ENCODE measurements around the gene MYH6.
"Not testable (repeated sequence)": the region's sequence is repeated elsewhere in the genome, so short reads cannot be mapped to it uniquely, and the experiment has no call there.

MYH6 gene

DNA sequence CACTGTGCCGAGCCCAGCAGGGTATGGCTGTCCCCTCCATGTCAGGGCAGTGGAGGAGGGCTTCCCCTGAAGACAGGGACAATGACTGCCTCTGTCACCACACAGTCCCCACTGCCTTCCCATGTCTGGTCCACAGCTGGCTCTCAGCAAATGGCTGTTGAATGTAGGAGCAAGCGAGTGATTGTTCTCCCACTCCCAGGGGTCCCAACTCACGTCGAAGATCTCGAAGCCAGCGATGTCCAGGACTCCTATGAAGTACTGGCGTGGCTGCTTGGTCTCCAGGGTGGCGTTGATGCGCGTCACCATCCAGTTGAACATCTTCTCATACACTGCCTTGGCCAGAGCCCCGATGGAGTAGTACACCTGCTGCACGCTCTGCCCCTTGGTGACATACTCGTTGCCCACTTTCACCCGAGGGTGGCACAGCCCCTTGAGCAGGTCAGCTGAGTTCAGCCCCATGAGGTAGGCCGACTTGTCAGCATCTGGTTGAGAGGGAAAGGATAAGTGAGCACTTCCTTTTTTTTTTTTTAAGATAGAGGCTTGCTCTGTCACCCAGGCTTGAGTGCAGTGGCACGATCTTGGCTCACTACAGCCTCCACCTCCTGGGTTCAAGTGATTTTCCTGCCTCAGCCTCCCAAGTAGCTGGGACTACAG lies 7.5 kb downstream of the MYH6 start:
- H3K27ac ChIP-seq (ENCODE audit: low read length); H3K4me3 ChIP-seq (ENCODE audit: low read length); H3K9me3 ChIP-seq (ENCODE audit: insufficient read depth, low read depth, low read length); H3K9ac ChIP-seq (ENCODE audit: low read depth, low read length); H3K36me3 ChIP-seq (ENCODE audit: insufficient read depth, low read depth, low read length); H3K4me1 ChIP-seq (ENCODE audit: insufficient read depth, low read length): not testable (repeated sequence)
- H3K27me3 ChIP-seq (ENCODE audit: insufficient read depth, low read length): peaks cover 28% of the 10 kb centered on the region; the same call in 1 of the 2 replicates

GRCh38 chr14:23399591-23399990 lies 8.5 kb downstream of the MYH6 start:
- H3K9ac ChIP-seq (ENCODE audit: low read depth, low read length): no peak overlapping the region
- no peak overlapping the region for H3K27ac ChIP-seq (ENCODE audit: low read length)
- no peaks in the 10 kb centered on the region for H3K4me1 ChIP-seq (ENCODE audit: insufficient read depth, low read length)
- no peaks in the 10 kb centered on the region for H3K9me3 ChIP-seq (ENCODE audit: insufficient read depth, low read depth, low read length)
- peaks cover 28% of the 10 kb centered on the region; the same call in 1 of the 2 replicates for H3K27me3 ChIP-seq (ENCODE audit: insufficient read depth, low read length)
- H3K4me3 ChIP-seq (ENCODE audit: low read length): no peak overlapping the region
- no peaks in the 10 kb centered on the region for H3K36me3 ChIP-seq (ENCODE audit: insufficient read depth, low read depth, low read length)

GRCh38 chr14:23399136-23399535 lies 8.9 kb downstream of the MYH6 start:
- H3K9ac ChIP-seq (ENCODE audit: low read depth, low read length): no peak overlapping the region
- no peak overlapping the region for H3K4me3 ChIP-seq (ENCODE audit: low read length)
- H3K27ac ChIP-seq (ENCODE audit: low read length): no peak overlapping the region
- no peaks in the 10 kb centered on the region for H3K36me3 ChIP-seq (ENCODE audit: insufficient read depth, low read depth, low read length)
- H3K27me3 ChIP-seq (ENCODE audit: insufficient read depth, low read length): peaks cover 26% of the 10 kb centered on the region; the same call in 1 of the 2 replicates
- H3K9me3 ChIP-seq (ENCODE audit: insufficient read depth, low read depth, low read length): no peaks in the 10 kb centered on the region
- no peaks in the 10 kb centered on the region for H3K4me1 ChIP-seq (ENCODE audit: insufficient read depth, low read length)

DNA sequence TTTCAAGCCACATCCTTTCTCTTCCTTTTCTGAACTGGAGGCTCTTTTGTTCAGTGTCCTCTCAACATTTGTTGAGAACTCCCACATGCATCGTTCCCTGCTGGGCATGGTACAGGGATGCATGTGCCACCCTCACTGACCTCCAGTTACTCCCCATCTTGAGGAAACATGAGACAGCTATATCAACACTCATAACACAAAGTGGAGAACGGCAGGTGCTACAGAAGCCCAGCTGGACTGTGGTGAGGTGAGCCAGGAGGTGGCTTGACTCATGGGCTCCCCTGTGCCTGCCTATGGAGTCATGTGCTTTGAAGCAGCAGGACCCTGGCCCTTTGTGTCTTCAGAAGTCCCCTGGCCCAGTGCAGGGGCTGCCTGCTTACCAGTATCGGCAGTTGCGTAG lies 9.7 kb downstream of the MYH6 start:
- Histone ChIP-seq H3K9ac (ENCODE audit: low read depth, low read length) (no peak overlapping the region), H3K36me3 (ENCODE audit: insufficient read depth, low read depth, low read length) (no peaks in the 10 kb centered on the region), H3K4me1 (ENCODE audit: insufficient read depth, low read length) (no peaks in the 10 kb centered on the region), H3K27ac (ENCODE audit: low read length) (no peak overlapping the region), H3K9me3 (ENCODE audit: insufficient read depth, low read depth, low read length) (no peaks in the 10 kb centered on the region), H3K4me3 (ENCODE audit: low read length) (no peak overlapping the region), H3K27me3 (ENCODE audit: insufficient read depth, low read length) (peaks cover 18% of the 10 kb centered on the region; the same call in 1 of the 2 replicates)

DNA sequence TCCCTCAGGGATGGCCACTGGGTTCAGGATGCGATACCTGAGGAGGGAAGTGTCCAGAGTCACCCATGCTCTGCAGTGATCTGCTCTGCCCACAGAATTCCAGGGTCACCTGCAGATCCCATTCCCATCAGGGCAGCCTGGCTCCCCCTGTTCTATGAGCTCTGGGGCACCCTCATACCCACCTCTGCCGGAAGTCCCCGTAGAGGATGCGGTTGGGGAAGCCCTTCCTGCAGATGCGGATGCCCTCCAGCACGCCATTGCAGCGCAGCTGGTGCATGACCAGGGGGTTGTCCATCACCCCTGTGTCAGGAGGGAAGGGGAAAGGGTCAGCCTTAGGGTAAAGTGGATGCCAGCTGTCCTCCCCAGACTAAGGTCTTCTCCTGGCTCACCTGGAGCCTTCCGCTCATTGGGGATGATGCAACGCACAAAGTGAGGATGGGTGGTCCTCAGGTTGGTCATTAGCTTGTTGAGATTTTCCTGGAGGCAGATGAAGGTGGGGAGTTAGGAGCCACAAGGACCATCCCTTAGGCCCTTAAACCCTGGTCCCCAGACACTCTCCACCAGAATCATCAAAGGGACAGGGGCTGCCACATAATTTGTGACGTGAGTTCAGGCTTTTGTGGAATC lies 11.2 kb downstream of the MYH6 start:
- Histone ChIP-seq H3K9ac (ENCODE audit: low read depth, low read length) (no peak overlapping the region), H3K27me3 (ENCODE audit: insufficient read depth, low read length) (peaks cover 5% of the 10 kb centered on the region; the same call in 1 of the 2 replicates), H3K4me3 (ENCODE audit: low read length) (no peak overlapping the region), H3K27ac (ENCODE audit: low read length) (no peak overlapping the region), H3K9me3 (ENCODE audit: insufficient read depth, low read depth, low read length) (no peaks in the 10 kb centered on the region), H3K4me1 (ENCODE audit: insufficient read depth, low read length) (no peaks in the 10 kb centered on the region), H3K36me3 (ENCODE audit: insufficient read depth, low read depth, low read length) (no peaks in the 10 kb centered on the region)

- no peaks in the 10 kb centered on the region for H3K9me3 ChIP-seq (ENCODE audit: insufficient read depth, low read depth, low read length)
- no peak overlapping the region for H3K9ac ChIP-seq (ENCODE audit: low read depth, low read length)
- H3K36me3 ChIP-seq (ENCODE audit: insufficient read depth, low read depth, low read length): no peaks in the 10 kb centered on the region
- H3K27me3 ChIP-seq (ENCODE audit: insufficient read depth, low read length): no peaks in the 10 kb centered on the region; the same call in 1 of the 2 replicates
- H3K4me1 ChIP-seq (ENCODE audit: insufficient read depth, low read length): no peaks in the 10 kb centered on the region
- H3K4me3 ChIP-seq (ENCODE audit: low read length): no peak overlapping the region
- no peak overlapping the region for H3K27ac ChIP-seq (ENCODE audit: low read length)
Measured at GRCh38 chr14:23396126-23396525, 11.9 kb downstream of the MYH6 start.

GRCh38 chr14:23392613-23393012 lies 15.5 kb downstream of the MYH6 start:
- Histone ChIP-seq H3K9ac (ENCODE audit: low read depth, low read length) (no peak overlapping the region), H3K36me3 (ENCODE audit: insufficient read depth, low read depth, low read length) (no peaks in the 10 kb centered on the region), H3K4me3 (ENCODE audit: low read length) (no peak overlapping the region), H3K4me1 (ENCODE audit: insufficient read depth, low read length) (no peaks in the 10 kb centered on the region; the same call in 1 of the 2 replicates), H3K9me3 (ENCODE audit: insufficient read depth, low read depth, low read length) (no peaks in the 10 kb centered on the region), H3K27me3 (ENCODE audit: insufficient read depth, low read length) (peaks cover 5% of the 10 kb centered on the region; the same call in 1 of the 2 replicates), H3K27ac (ENCODE audit: low read length) (no peak overlapping the region)

GRCh38 chr14:23389871-23390270 lies 18.2 kb downstream of the MYH6 start:
- H3K4me1 ChIP-seq (ENCODE audit: insufficient read depth, low read length); H3K9ac ChIP-seq (ENCODE audit: low read depth, low read length); H3K9me3 ChIP-seq (ENCODE audit: insufficient read depth, low read depth, low read length); H3K27me3 ChIP-seq (ENCODE audit: insufficient read depth, low read length); H3K27ac ChIP-seq (ENCODE audit: low read length); H3K4me3 ChIP-seq (ENCODE audit: low read length); H3K36me3 ChIP-seq (ENCODE audit: insufficient read depth, low read depth, low read length): not testable (repeated sequence)

DNA sequence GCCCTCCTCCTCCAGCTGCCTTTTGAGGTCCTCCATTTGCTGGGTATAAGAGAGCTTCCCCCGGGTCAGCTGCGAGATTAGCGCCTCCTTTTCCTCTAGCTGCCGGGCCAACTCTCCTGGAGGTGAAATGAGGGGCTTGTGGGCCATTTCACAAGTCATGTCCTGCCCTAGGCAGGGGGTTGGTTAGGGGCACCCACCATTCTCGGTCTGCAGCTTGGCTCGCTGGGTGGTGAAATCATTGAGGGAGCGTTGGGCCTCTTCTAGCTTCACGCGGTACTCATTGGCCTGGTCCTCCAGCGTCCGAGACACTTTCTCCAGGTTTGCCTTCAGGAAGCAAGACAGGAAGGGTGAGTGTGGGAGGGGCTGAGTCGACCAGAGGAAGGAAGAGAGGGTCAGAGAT lies 18.7 kb downstream of the MYH6 start:
- H3K4me1 ChIP-seq (ENCODE audit: insufficient read depth, low read length): no peaks in the 10 kb centered on the region; the same call in 1 of the 2 replicates
- no peaks in the 10 kb centered on the region for H3K9me3 ChIP-seq (ENCODE audit: insufficient read depth, low read depth, low read length)
- no peak overlapping the region for H3K27ac ChIP-seq (ENCODE audit: low read length)
- H3K4me3 ChIP-seq (ENCODE audit: low read length): no peak overlapping the region
- H3K27me3 ChIP-seq (ENCODE audit: insufficient read depth, low read length): peaks cover 5% of the 10 kb centered on the region; the same call in 1 of the 2 replicates
- no peaks in the 10 kb centered on the region for H3K36me3 ChIP-seq (ENCODE audit: insufficient read depth, low read depth, low read length)
- no peak overlapping the region for H3K9ac ChIP-seq (ENCODE audit: low read depth, low read length)

GRCh38 chr14:23388996-23389395 lies 19.1 kb downstream of the MYH6 start:
- no peaks in the 10 kb centered on the region for H3K36me3 ChIP-seq (ENCODE audit: insufficient read depth, low read depth, low read length)
- no peaks in the 10 kb centered on the region; the same call in 1 of the 2 replicates for H3K4me1 ChIP-seq (ENCODE audit: insufficient read depth, low read length)
- peaks cover 5% of the 10 kb centered on the region; the same call in 1 of the 2 replicates for H3K27me3 ChIP-seq (ENCODE audit: insufficient read depth, low read length)
- no peak overlapping the region for H3K27ac ChIP-seq (ENCODE audit: low read length)
- H3K9me3 ChIP-seq (ENCODE audit: insufficient read depth, low read depth, low read length): no peaks in the 10 kb centered on the region
- no peak overlapping the region for H3K4me3 ChIP-seq (ENCODE audit: low read length)
- H3K9ac ChIP-seq (ENCODE audit: low read depth, low read length): no peak overlapping the region

DNA sequence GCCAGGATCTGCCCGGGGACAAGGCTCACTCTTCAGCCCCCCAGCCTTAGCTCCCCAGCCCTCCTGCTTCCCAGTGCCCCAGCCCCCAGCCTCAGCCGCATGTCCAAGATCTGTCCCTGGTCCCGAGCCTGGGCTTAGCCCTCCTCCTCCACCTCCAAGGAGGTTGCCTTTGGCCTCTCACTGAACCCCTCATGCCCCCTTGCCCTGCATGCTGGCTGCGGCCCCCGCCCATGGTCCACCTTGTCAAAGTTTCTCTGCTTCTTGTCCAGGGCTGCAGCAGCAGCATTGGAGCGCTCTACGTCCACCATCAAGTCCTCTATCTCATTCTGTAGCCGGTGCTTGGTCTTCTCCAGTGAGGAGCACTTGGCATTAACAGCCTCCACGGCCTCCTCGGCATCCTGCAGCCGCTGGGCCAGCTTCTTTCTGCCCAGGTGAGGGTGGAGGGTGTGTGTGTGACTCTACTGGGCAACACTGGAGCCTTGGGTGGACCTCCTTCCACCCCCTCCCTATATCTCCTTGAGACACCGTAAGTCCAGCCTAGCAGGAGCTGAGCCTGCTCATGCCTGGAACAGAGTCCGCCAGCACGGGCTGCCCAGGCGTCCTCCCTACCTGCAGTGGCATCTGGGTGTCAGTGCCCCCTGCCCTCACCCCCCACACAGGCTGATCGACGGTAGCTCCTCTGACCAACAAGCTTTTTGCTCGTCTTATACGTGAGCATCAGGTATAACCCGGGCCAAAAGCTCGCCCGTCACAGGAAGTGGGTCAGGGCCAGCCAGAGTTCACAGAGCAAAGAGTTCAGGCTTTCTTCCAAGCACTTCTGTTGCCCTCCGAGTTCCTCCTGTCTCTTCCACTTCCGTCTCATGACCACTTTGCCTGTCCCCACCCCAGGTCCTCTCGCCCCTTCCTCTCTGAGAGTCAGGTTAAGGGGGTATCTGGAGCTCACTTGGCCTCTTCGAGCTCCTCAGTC lies 19.9 kb downstream of the MYH6 start:
- Histone ChIP-seq H3K9ac (ENCODE audit: low read depth, low read length) (no peak overlapping the region), H3K4me3 (ENCODE audit: low read length) (no peak overlapping the region), H3K9me3 (ENCODE audit: insufficient read depth, low read depth, low read length) (no peaks in the 10 kb centered on the region), H3K27ac (ENCODE audit: low read length) (no peak overlapping the region), H3K4me1 (ENCODE audit: insufficient read depth, low read length) (no peaks in the 10 kb centered on the region; the same call in 1 of the 2 replicates), H3K36me3 (ENCODE audit: insufficient read depth, low read depth, low read length) (no peaks in the 10 kb centered on the region), H3K27me3 (ENCODE audit: insufficient read depth, low read length) (peaks cover 5% of the 10 kb centered on the region; the same call in 1 of the 2 replicates)
